GM12878 (cell line): Measurements from ENCODE around the gene NFATC2. TPM values are rescaled to one million over a fixed set of nuclear protein-coding genes. Genes with fewer than 3 reads are reported as not detected.

Experiments used
- ATF3 ChIP-seq: IDR thresholded peaks from 2 replicates; pipeline ENCODE4 v1.6.1; 2011; ENCODE audit warnings: low read depth, mild to moderate bottlenecking, low read length, moderate library complexity, borderline replicate concordance; ENCODE audit errors: extremely low read depth
- E4F1 ChIP-seq: fragments of 450-650 bp; IDR thresholded peaks from 2 replicates; pipeline ENCODE4 v1.6.1; 2018; ENCODE audit warnings: borderline replicate concordance, mild to moderate bottlenecking; ENCODE audit not compliant: partially characterized antibody
- HDGF ChIP-seq: fragments of 450-650 bp; IDR thresholded peaks from 2 replicates; pipeline ENCODE4 v1.6.1; 2016; ENCODE audit warnings: antibody characterized with exemption
- SMAD1 ChIP-seq: fragments of 450-650 bp; IDR thresholded peaks from 2 replicates; pipeline ENCODE4 v1.6.1; 2018; ENCODE audit warnings: mild to moderate bottlenecking, low read depth; ENCODE audit not compliant: partially characterized antibody
- SUZ12 ChIP-seq: fragments of 200-600 bp; sonication (generic); IDR thresholded peaks from one replicate; pipeline ENCODE4 v1.6.1; 2018; ENCODE audit warnings: antibody characterized with exemption, mild to moderate bottlenecking; ENCODE audit not compliant: unreplicated experiment
- TCF12 ChIP-seq: IDR thresholded peaks from 2 replicates; pipeline ENCODE4 v1.6.1; 2011; ENCODE audit warnings: low read depth, mild to moderate bottlenecking, low read length
- YBX1 ChIP-seq: fragments of 450-650 bp; IDR thresholded peaks from 2 replicates; pipeline ENCODE4 v1.6.1; 2016; ENCODE audit warnings: antibody characterized with exemption
- ZBTB11 ChIP-seq: fragments of 450-650 bp; formaldehyde crosslinking; IDR thresholded peaks from 2 replicates; pipeline ENCODE4 v1.5.0; 2022; ENCODE audit warnings: mild to moderate bottlenecking, missing genetic modification characterization
- polyA plus RNA-seq, 11 experiments: library from polyadenylated mRNA; depleted of rRNA in 4 of 11; unstranded in 6 of 11; stranded (reverse) in 5 of 11; fragments of >200 nt; fragmentation: Nextera tagmentation in 4 of 11; fragmentation: Illumina TruSeq in 1 of 11; extraction: Ambion mirVana in 4 of 11; extraction: Trizol in 1 of 11; gene quantifications; 1 replicate in 1 of 11; 2 replicates in 10 of 11; pipeline versions ENCODE4 v1.2.1 to v1.2.3, GENCODE V29; 2011 to 2016; ENCODE audit warnings: inconsistent platforms in 2 of 11, missing spikeins in 2 of 11, low read depth in 1 of 11
- total RNA-seq, 4 experiments: library from RNA; depleted of rRNA in 3 of 4; stranded (reverse); fragments of >200 nt in 3 of 4; fragmentation: Illumina TruSeq in 1 of 4; extraction: Trizol in 1 of 4; gene quantifications; 2 replicates each; pipeline versions ENCODE4 v1.2.1 to v1.2.3, GENCODE V29; 2013 to 2021

The NFATC2 gene
- total and polyA plus RNA-seq, 10 of the 15 experiments (the other 5 are each of a cell fraction or from before 2014, with no cell fraction given), result 3.3 to 20.0 (median 7.3) TPM

- TF ChIP-seq E4F1 (no peak), HDGF (no peak), ATF3 (no peak), ZBTB11 (CRISPR knock-in tag) (no peak), SMAD1 (no peak), YBX1 (no peak), TCF12 (no peak), SUZ12 (no peak)
Measured at GRCh38 chr20:51496964-51497363, 45.6 kb downstream of the NFATC2 start (continued).
